Fibroblast of lung (primary cell): Measurements from ENCODE around the gene ENOX1.

Experiments
- CTCF ChIP-seq, 2 donors: IDR thresholded peaks in 1 of 2; conservative IDR thresholded peaks in 1 of 2; 1 replicate in 1 of 2; 2 replicates in 1 of 2; pipeline ENCODE4 v1.5.1; 2011 to 2012; ENCODE audit warnings: low read length in 2 of 2, control low read depth in 1 of 2, inconsistent platforms in 1 of 2, low read depth in 1 of 2, mild to moderate bottlenecking in 1 of 2
- EZH2 ChIP-seq: IDR thresholded peaks from 2 replicates; pipeline ENCODE4 v1.5.1; 2012; ENCODE audit warnings: low read length, control low read depth, mild to moderate bottlenecking; ENCODE audit errors: missing control alignments

GRCh38 chr13:43235028-43235427, 551.7 kb downstream of the ENOX1 start:
- no peak for TF ChIP-seq CTCF (conservative IDR thresholded peaks at IDR 0.05 in 1 of 2, IDR thresholded peaks at IDR 0.05 in 1 of 2; ENCODE audit: low read depth in 1 of 2, low read length in 2 of 2)
- TF ChIP-seq EZH2 = no peak
